Measurements from ENCODE around the gene ZNF3.
A peak's percentile ranks its signal among the peaks of the same experiment; 100 is the strongest.

The ZNF3 gene

GRCh38 chr7:100044718-100045117, 36.8 kb downstream of the ZNF3 start:
- Histone ChIP-seq H3K27ac (ENCODE audit: low read depth, low read length) (no peak overlapping the region), H3K36me3 (ENCODE audit: control insufficient read depth, insufficient read depth, low read length) (no peaks in the 10 kb centered on the region), H3K4me3 (ENCODE audit: low read depth, low read length) (no peak overlapping the region), H3K9ac (ENCODE audit: low read depth, low read length) (no peak overlapping the region), H3K27me3 (ENCODE audit: control insufficient read depth, insufficient read depth, low read length) (no peaks in the 10 kb centered on the region), H3K9me3 (ENCODE audit: control insufficient read depth, insufficient read depth, low read length) (peaks cover 4% of the 10 kb centered on the region), H3K4me1 (ENCODE audit: control insufficient read depth, insufficient read depth, low read length) (peaks cover 6% of the 10 kb centered on the region)

GRCh38 chr7:100040575-100040974, 40.9 kb downstream of the ZNF3 start:
- H3K27ac ChIP-seq (ENCODE audit: low read depth, low read length), result peak overlapping the region; percentile 69
- H3K9ac ChIP-seq (ENCODE audit: low read depth, low read length), result no peak overlapping the region
- H3K4me3 ChIP-seq (ENCODE audit: low read depth, low read length), result 0 out of 2 replicates have a peak overlapping the region, but pooled peaks have one; percentile 12
- H3K27me3 ChIP-seq (ENCODE audit: control insufficient read depth, insufficient read depth, low read length), result no peaks in the 10 kb centered on the region
- H3K9me3 ChIP-seq (ENCODE audit: control insufficient read depth, insufficient read depth, low read length), result peaks cover 4% of the 10 kb centered on the region
- H3K4me1 ChIP-seq (ENCODE audit: control insufficient read depth, insufficient read depth, low read length), result peaks cover 6% of the 10 kb centered on the region
- H3K36me3 ChIP-seq (ENCODE audit: control insufficient read depth, insufficient read depth, low read length), result peaks cover 16% of the 10 kb centered on the region

GRCh38 chr7:100038326-100038725, 43.2 kb downstream of the ZNF3 start:
- Histone ChIP-seq H3K9ac (ENCODE audit: low read depth, low read length) (no peak overlapping the region), H3K36me3 (ENCODE audit: control insufficient read depth, insufficient read depth, low read length) (peaks cover 39% of the 10 kb centered on the region), H3K9me3 (ENCODE audit: control insufficient read depth, insufficient read depth, low read length) (peaks cover 4% of the 10 kb centered on the region), H3K27ac (ENCODE audit: low read depth, low read length) (no peak overlapping the region), H3K4me3 (ENCODE audit: low read depth, low read length) (no peak overlapping the region), H3K27me3 (ENCODE audit: control insufficient read depth, insufficient read depth, low read length) (no peaks in the 10 kb centered on the region), H3K4me1 (ENCODE audit: control insufficient read depth, insufficient read depth, low read length) (peaks cover 6% of the 10 kb centered on the region)

- Histone ChIP-seq H3K27me3 (ENCODE audit: control insufficient read depth, insufficient read depth, low read length) (no peaks in the 10 kb centered on the region), H3K9me3 (ENCODE audit: control insufficient read depth, insufficient read depth, low read length) (no peaks in the 10 kb centered on the region), H3K4me1 (ENCODE audit: control insufficient read depth, insufficient read depth, low read length) (peaks cover 6% of the 10 kb centered on the region), H3K4me3 (ENCODE audit: low read depth, low read length) (no peak overlapping the region), H3K27ac (ENCODE audit: low read depth, low read length) (no peak overlapping the region), H3K9ac (ENCODE audit: low read depth, low read length) (no peak overlapping the region), H3K36me3 (ENCODE audit: control insufficient read depth, insufficient read depth, low read length) (peaks cover 59% of the 10 kb centered on the region)
Measured at GRCh38 chr7:100035876-100036275, 45.6 kb downstream of the ZNF3 start.

DNA sequence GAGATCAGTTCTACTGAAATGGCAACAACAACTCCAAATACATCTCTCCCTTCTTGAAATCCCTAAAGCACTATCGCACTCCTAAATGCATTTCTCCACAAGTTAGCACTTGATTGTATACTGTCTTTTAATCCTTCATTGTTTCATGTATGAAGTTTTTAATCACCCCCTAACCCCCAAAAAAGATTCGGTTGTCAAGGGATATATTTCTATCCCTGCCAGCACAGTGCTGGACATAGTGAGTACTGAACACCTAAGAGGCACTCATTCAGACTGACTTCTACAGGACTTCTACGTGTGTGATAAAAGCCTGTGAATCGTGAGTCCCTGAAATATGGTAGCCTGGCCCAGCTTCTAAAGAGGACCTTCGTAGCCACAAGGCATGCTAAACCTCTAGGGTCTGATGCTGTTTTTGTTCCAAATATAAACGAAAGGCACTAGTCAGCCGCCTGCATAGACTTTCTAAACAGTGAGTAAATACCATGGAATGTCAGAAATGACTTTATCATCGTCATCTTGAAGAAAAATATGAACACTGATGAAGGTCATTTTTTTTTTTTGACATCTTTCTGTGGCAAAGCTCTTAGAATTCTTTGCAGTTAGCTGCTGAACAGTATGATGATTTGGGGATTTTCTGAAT, 46.5 kb downstream of the ZNF3 start:
- no peaks in the 10 kb centered on the region for H3K9me3 ChIP-seq (ENCODE audit: control insufficient read depth, insufficient read depth, low read length)
- H3K4me1 ChIP-seq (ENCODE audit: control insufficient read depth, insufficient read depth, low read length), result peaks cover under 1% of the 10 kb centered on the region; the same call in 1 of the 2 replicates
- H3K4me3 ChIP-seq (ENCODE audit: low read depth, low read length), result no peak overlapping the region
- H3K27ac ChIP-seq (ENCODE audit: low read depth, low read length), result no peak overlapping the region
- H3K36me3 ChIP-seq (ENCODE audit: control insufficient read depth, insufficient read depth, low read length), result peaks cover 68% of the 10 kb centered on the region
- no peak overlapping the region for H3K9ac ChIP-seq (ENCODE audit: low read depth, low read length)
- H3K27me3 ChIP-seq (ENCODE audit: control insufficient read depth, insufficient read depth, low read length), result no peaks in the 10 kb centered on the region

- H3K9me3 ChIP-seq (ENCODE audit: control insufficient read depth, insufficient read depth, low read length), result no peaks in the 10 kb centered on the region
- no peak overlapping the region for H3K4me3 ChIP-seq (ENCODE audit: low read depth, low read length)
- H3K9ac ChIP-seq (ENCODE audit: low read depth, low read length), result no peak overlapping the region
- H3K36me3 ChIP-seq (ENCODE audit: control insufficient read depth, insufficient read depth, low read length), result peaks cover 68% of the 10 kb centered on the region
- no peak overlapping the region for H3K27ac ChIP-seq (ENCODE audit: low read depth, low read length)
- H3K27me3 ChIP-seq (ENCODE audit: control insufficient read depth, insufficient read depth, low read length), result no peaks in the 10 kb centered on the region
- H3K4me1 ChIP-seq (ENCODE audit: control insufficient read depth, insufficient read depth, low read length), result no peaks in the 10 kb centered on the region
Measured at GRCh38 chr7:100033526-100033925, 48.0 kb downstream of the ZNF3 start.

DNA sequence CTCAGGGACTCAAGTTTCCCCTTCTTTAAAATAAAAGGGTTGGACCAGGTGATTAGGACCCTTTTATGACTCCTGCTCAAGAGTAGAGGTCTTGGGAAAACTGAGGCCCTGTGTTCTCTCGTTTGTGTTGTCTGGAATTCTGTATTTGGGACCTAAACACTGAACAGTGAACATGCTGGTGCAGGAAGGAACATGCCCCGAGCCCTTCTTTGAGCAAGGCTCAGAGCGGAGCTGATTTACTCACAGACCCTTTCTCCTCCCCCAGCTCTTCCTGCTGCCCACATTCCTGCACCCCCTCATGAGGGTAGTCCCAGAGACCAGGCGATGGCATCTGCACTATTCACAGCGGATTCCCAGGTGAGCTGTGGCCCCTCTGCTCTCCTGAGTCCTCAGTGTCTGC, 51.9 kb downstream of the ZNF3 start:
- no peak overlapping the region for H3K27ac ChIP-seq (ENCODE audit: low read depth, low read length)
- no peaks in the 10 kb centered on the region for H3K4me1 ChIP-seq (ENCODE audit: control insufficient read depth, insufficient read depth, low read length)
- peaks cover 69% of the 10 kb centered on the region for H3K36me3 ChIP-seq (ENCODE audit: control insufficient read depth, insufficient read depth, low read length)
- no peak overlapping the region for H3K4me3 ChIP-seq (ENCODE audit: low read depth, low read length)
- H3K27me3 ChIP-seq (ENCODE audit: control insufficient read depth, insufficient read depth, low read length), result no peaks in the 10 kb centered on the region
- H3K9me3 ChIP-seq (ENCODE audit: control insufficient read depth, insufficient read depth, low read length), result no peaks in the 10 kb centered on the region
- no peak overlapping the region for H3K9ac ChIP-seq (ENCODE audit: low read depth, low read length)

DNA sequence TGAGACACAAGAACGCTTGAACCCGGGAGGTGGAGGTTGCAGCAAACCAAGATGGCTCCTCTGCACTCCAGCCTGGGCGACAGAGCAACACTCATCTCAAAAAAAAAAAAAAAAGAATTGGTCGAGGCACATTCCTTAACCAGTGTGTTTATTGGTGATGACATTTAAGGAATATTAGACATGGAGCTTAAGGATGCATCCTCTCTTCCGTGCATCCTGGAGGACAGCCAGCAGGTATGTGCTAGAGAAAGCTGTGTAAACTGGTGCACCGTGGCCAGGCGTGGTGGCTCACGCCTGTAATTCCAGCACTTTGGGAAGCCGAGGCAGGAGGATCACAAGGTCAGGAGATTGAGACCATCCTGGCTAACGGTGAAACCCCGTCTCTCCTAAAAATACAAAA, 54.3 kb downstream of the ZNF3 start:
- H3K9me3 ChIP-seq (ENCODE audit: control insufficient read depth, insufficient read depth, low read length), result no peaks in the 10 kb centered on the region
- H3K27me3 ChIP-seq (ENCODE audit: control insufficient read depth, insufficient read depth, low read length), result no peaks in the 10 kb centered on the region
- peaks cover 71% of the 10 kb centered on the region for H3K36me3 ChIP-seq (ENCODE audit: control insufficient read depth, insufficient read depth, low read length)
- no peaks in the 10 kb centered on the region for H3K4me1 ChIP-seq (ENCODE audit: control insufficient read depth, insufficient read depth, low read length)
- H3K27ac ChIP-seq (ENCODE audit: low read depth, low read length), result no peak overlapping the region
- H3K9ac ChIP-seq (ENCODE audit: low read depth, low read length), result no peak overlapping the region
- H3K4me3 ChIP-seq (ENCODE audit: low read depth, low read length), result no peak overlapping the region

DNA sequence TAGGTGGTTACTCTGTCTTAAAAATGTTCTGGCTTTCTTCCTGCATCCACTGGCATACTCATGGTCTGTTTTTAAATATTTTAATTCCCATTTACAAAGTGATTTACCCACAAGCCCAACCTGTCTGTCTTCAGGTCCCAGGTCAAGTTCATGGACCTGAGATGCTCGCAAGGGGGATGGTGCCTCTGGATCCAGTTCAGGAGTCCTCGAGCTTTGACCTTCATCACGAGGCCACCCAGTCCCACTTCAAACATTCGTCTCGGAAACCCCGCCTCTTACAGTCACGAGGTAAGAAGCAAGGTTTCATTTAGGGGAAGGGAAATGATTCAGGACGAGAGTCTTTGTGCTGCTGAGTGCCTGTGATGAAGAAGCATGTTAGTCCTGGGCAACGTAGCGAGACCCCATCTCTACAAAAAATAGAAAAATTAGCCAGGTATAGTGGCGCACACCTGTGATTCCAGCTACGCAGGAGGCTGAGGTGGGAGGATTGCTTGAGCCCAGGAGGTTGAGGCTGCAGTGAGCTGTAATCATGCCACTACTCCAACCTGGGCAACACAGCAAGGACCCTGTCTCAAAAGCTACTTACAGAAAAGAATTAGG, 57.4 kb downstream of the ZNF3 start:
- Histone ChIP-seq H3K9me3 (ENCODE audit: control insufficient read depth, insufficient read depth, low read length) (no peaks in the 10 kb centered on the region), H3K4me3 (ENCODE audit: low read depth, low read length) (no peak overlapping the region), H3K4me1 (ENCODE audit: control insufficient read depth, insufficient read depth, low read length) (no peaks in the 10 kb centered on the region), H3K27ac (ENCODE audit: low read depth, low read length) (no peak overlapping the region), H3K36me3 (ENCODE audit: control insufficient read depth, insufficient read depth, low read length) (peaks cover 53% of the 10 kb centered on the region), H3K9ac (ENCODE audit: low read depth, low read length) (no peak overlapping the region), H3K27me3 (ENCODE audit: control insufficient read depth, insufficient read depth, low read length) (no peaks in the 10 kb centered on the region)

GRCh38 chr7:100023526-100023925, 58.0 kb downstream of the ZNF3 start:
- H3K27ac ChIP-seq (ENCODE audit: low read depth, low read length), result no peak overlapping the region
- H3K9me3 ChIP-seq (ENCODE audit: control insufficient read depth, insufficient read depth, low read length), result no peaks in the 10 kb centered on the region
- H3K36me3 ChIP-seq (ENCODE audit: control insufficient read depth, insufficient read depth, low read length), result peaks cover 53% of the 10 kb centered on the region
- no peak overlapping the region for H3K9ac ChIP-seq (ENCODE audit: low read depth, low read length)
- H3K27me3 ChIP-seq (ENCODE audit: control insufficient read depth, insufficient read depth, low read length), result no peaks in the 10 kb centered on the region
- H3K4me3 ChIP-seq (ENCODE audit: low read depth, low read length), result no peak overlapping the region
- H3K4me1 ChIP-seq (ENCODE audit: control insufficient read depth, insufficient read depth, low read length), result no peaks in the 10 kb centered on the region

GRCh38 chr7:100022621-100023020, 58.9 kb downstream of the ZNF3 start:
- Histone ChIP-seq H3K9me3 (ENCODE audit: control insufficient read depth, insufficient read depth, low read length) (no peaks in the 10 kb centered on the region), H3K36me3 (ENCODE audit: control insufficient read depth, insufficient read depth, low read length) (peaks cover 56% of the 10 kb centered on the region), H3K27ac (ENCODE audit: low read depth, low read length) (no peak overlapping the region), H3K4me1 (ENCODE audit: control insufficient read depth, insufficient read depth, low read length) (no peaks in the 10 kb centered on the region), H3K27me3 (ENCODE audit: control insufficient read depth, insufficient read depth, low read length) (no peaks in the 10 kb centered on the region), H3K9ac (ENCODE audit: low read depth, low read length) (no peak overlapping the region), H3K4me3 (ENCODE audit: low read depth, low read length) (no peak overlapping the region)

Data from HUES48 (cell line).